HG03139 (cell line): Measurements from ENCODE around the gene ZDHHC13.

Source experiments
- ATAC-seq: cut with Tn5 transposase; IDR thresholded peaks from one replicate; pipeline ENCODE4 v1.9.1; 2021; ENCODE audit not compliant: unreplicated experiment

The ZDHHC13 gene

DNA sequence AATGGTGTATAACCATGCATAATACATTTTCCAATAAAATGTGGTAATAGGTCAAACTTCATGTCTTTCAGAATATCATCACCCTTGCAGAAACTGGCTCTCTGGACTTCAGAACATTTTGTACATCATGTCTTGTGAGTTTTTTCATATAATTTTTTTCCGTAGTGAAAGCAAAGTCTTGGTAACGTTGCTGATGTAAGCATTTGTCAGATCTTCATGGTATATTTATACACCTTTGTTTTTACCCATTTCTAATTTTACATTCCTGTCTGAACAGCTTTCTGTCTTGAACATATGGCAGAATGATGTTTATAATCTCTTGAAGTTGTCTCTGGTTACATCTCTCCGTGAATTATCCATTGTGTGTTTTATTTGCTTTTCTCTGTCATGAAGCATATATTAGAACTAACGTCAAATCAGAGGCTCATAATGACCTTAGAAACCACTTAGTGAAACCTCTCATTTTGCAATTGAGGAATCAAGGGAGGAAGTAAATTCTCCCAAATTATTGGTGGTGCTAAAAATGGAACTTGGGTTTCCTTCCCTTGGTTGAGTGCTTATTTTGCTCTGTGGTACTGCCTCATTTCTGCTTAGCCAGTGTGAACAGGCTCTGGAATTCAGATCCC, 47.4 kb downstream of the ZDHHC13 start:
- no peak for ATAC-seq

- ATAC-seq, result no peak
Measured at GRCh38 chr11:19164881-19165280, 47.9 kb downstream of the ZDHHC13 start.

GRCh38 chr11:19168090-19168489, 51.1 kb downstream of the ZDHHC13 start:
- no peak for ATAC-seq

- no peak for ATAC-seq
Measured at GRCh38 chr11:19173004-19173689, 56.2 kb downstream of the ZDHHC13 start.

GRCh38 chr11:19173964-19174638, 57.1 kb downstream of the ZDHHC13 start:
- ATAC-seq, result no peak

DNA sequence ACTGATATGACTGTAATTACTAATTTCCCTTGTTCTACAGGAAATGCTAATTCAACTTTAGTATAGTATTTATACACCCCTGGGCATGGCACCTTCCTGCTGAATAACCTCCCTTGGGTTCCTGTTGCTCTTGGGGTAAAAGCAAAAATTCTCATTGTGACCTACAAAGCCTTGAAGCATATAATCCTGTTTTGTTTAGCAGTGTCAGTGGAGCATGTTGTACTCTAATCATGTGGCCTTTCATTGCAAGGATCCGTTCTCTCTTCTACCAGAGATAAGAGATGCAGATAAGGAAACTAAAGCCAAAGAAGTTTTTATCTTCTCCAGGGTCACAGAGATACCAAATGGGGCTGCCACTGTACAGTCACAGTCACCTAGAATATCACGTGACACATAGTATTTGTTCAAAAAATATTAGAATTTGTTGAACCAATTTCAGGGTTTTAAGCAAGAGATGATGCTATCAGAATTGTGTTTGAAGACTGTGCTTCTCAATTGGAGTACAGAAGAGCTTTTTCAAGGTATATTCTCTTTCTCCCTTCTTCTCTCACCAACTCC, 59.7 kb downstream of the ZDHHC13 start:
- no peak for ATAC-seq

DNA sequence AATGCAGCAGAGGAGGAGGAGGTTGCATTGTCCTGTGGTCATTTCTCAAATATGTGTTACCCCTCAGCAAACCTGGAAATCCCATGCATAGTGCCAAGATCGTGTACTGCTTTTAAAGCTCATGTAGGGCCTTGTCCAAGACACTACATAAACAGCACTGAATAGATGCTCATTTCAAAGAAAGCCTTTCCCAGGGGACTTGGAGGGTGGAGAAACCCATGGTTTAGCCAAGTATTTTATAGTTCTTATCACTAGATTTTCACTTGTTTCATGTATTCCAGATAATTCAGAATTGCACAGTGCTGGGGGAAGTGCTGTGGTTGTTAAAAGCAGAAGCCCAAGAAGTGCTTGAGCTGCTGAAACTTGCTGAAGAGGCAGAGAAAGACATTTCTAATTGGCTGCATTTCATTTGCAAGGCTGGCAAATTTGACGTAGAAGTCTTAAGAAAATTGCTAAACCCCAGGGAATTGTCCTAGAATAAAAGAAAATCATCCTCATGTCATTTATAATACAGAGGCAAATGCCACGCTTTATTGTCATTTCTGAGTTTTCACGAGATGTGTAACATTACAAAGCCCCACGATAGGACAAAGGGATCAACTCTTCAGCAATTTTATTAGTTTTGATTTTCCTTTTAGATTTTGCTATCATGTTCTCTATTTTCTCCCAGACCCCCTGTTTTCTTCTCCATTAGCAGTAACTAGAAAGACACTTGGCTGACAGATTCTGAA, 64.7 kb downstream of the ZDHHC13 start:
- no peak for ATAC-seq

DNA sequence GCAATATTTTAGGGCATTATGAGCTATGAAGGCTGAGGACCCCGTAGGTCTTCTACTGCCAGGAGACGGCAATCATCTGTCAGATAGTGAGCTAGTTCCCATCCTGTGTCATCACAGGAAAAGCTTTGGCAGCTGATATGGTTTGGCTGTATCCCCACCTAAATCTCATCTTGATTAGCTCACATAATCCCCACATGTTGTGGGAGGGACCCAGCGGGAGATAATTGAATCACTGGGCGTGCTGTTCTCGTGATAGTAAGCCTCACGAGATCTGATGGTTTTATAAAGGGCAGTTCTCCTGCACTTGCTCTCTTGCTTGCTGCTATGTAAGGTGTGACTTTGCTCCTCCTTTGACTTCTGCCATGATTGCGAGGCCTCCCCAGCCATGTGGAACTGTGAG, 66.7 kb downstream of the ZDHHC13 start:
- ATAC-seq, result no peak

DNA sequence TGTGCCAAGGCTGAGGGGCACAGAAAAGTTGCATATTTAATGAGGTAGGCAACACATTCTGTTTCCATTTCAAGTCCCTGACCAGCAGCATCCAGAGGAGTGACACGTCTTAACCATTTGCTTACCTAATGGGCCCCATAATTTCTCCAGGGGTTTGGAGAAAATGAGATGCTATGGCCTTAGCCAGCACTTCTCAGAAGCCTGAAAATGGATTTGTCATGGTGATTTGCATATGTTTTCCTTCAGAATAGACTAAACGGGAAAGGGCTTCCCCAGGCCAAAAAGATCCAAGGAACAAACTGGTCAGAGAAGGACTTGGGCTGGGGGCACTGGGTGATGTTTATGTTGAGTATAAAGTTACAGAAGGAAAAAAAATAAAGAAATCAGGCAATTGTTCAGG, 68.1 kb downstream of the ZDHHC13 start:
- ATAC-seq, result no peak

- no peak for ATAC-seq
Measured at GRCh38 chr11:19185516-19186052, 68.6 kb downstream of the ZDHHC13 start.

DNA sequence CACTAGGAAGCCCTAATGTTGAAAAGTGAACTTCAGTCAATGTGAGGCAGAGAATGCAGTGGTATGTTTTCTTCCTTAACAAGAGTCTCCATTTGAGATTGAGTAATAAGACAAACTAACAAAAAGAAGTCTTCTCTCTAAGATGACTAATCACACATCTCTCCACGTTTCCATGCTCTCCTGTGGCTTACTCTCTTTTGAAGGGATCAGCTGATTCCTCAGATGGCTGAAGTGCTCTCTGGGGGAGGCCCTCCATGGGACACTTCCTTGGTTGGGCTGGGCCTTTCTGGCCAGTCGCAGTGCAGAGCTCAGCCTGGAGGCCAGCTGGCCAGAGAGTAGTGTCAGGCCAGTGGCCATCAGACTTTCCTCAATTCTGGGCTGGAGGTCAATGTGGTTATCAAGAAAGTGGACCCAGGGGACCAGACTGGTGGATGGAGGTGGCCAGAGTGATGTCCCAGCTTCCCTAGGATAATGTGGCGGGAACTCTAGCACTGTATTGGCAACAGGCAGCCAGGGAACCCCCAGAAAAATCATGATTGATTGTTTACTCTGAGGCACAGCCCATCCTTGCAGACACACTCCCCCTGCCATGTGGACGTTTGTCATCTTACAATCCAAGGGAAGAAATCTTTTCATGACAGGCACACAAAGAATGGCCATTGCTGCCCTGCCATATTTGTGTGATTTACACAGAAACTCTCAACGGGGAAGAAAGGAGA, 70.3 kb downstream of the ZDHHC13 start:
- no peak for ATAC-seq

GRCh38 chr11:19187833-19188258, 70.9 kb downstream of the ZDHHC13 start:
- no peak for ATAC-seq

DNA sequence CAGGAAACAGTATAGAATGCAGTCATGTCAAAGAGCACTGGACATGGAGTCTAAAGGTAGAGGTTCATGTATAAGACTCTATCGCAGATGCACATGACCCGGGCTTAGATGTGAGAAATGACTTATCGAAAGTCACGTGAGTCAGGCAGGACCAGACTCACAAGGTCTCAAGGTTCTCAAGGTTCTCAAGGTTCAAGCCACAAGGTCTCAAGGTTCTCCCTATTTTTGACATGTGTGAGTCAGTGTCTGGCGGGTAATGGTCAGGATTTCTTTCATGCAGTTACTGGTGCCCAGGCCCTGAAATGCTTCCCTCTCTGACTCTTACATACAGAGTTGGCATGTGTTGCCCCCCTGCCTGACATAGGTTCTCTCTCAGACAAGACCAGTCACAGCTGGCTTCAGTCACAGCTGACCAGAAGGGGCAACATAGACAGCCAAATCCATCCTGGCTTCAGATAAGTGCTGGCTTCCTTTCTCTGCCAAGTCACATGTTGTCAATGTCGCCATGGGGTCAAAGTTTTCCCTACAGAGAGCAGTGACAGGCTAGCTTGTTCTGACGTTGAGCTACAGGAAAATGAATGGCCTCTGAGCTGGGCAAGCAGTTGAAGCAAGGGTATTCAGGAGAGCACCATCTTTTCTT, 74.7 kb downstream of the ZDHHC13 start:
- no peak for ATAC-seq

GRCh38 chr11:19193916-19194315, 76.9 kb downstream of the ZDHHC13 start:
- no peak for ATAC-seq

GRCh38 chr11:19194620-19195308, 77.8 kb downstream of the ZDHHC13 start:
- ATAC-seq, result no peak

GRCh38 chr11:19196432-19196831, 79.5 kb downstream of the ZDHHC13 start:
- no peak for ATAC-seq

DNA sequence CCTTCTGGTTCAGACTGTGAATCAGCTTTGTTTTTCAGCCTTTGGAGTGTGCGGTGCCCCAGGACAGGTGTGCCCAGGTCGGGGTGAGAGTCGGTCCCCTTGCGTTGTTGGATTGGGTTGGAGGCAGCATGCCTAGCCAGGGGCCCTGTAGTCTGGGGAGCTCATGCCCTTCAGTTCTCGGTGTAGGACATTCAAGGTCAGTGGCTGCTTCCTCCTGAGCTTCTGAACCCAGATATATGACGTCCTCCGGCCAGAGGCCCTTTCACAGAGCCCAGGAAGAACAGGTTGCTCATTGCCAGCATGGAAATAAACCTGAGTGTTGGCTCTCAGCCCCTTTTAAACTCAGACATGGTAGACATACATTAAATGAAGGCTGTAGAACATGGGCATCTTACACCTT, 82.1 kb downstream of the ZDHHC13 start:
- ATAC-seq, result no peak

DNA sequence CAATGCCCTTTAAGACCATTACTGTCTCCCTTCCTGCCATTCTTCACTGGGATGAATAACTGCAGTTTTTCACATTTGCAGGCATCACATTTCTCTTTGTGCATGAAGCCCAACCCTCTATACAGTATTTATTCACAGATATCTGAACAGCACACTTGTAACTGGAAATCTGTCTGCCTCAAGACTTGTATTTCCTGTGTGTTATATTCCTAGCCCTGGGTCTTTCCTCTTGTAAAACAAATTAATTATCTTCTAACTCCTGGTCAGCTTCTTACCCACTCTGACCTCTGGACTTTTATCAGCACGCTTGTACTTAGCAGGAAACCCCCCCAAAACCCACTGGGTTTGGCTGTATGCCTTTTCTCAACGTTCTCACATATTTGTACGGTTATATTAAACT, 82.8 kb downstream of the ZDHHC13 start:
- no peak for ATAC-seq
